Measurements from ENCODE around the gene CDC42BPB.

DNA sequence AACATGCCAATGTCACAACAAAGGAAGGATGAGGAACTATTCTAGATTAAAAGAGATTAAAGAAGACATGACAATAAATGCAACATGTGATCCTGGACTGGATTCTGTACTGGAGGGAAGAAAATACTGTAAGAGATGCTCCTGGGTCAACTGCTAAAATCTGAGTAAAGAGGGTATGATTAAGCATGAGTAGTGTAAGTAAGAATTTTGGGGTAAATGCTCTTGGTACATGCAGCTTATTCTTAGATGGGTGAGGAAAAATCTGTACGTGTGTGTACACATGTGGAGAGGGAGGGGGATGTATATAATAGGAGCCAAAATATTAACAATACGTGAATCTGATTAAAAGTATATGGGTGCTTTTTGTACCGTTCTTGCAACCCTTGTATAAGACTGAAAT, 66.0 kb downstream of the CDC42BPB start:
- TF ChIP-seq POLR2A (IDR thresholded peaks at IDR 0.05) (no peak), CTCF (IDR thresholded peaks at IDR 0.05) (no peak)
